ENCODE results near the gene OXGR1.
"Not testable (repeated sequence)": the region's sequence is repeated elsewhere in the genome, so short reads cannot be mapped to it uniquely, and the experiment has no call there.

OXGR1 gene

GRCh38 chr13:96994017-96994857 lies at the start of gene OXGR1:
TSS of gene OXGR1 (minus strand) at chr13:96994476. CDS start at chr13:96987759, 6,717 bp downstream.
- peak; percentile 57 for DNase-seq (ENCODE audit: low spot score)

DNA sequence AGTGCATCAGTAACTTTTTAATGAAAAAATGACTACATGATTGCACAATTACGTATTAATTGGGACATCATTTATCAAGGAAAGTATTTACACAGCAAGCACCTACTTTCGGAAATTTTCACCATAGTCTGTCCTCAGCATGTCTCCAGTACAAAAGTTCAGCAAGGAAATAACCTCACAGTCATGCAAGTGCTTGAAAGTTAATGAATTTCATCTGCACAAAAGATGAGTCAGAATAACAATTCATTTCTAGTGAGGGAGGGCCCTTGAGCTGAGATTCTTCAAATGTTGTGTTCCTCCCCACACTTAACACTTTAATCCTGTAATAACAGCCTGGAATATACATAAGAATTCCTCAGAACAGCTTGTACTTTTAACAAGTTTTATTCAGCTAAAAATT lies 49.0 kb upstream of the OXGR1 start:
- DNase-seq (ENCODE audit: low spot score) = peak; percentile 8

DNA sequence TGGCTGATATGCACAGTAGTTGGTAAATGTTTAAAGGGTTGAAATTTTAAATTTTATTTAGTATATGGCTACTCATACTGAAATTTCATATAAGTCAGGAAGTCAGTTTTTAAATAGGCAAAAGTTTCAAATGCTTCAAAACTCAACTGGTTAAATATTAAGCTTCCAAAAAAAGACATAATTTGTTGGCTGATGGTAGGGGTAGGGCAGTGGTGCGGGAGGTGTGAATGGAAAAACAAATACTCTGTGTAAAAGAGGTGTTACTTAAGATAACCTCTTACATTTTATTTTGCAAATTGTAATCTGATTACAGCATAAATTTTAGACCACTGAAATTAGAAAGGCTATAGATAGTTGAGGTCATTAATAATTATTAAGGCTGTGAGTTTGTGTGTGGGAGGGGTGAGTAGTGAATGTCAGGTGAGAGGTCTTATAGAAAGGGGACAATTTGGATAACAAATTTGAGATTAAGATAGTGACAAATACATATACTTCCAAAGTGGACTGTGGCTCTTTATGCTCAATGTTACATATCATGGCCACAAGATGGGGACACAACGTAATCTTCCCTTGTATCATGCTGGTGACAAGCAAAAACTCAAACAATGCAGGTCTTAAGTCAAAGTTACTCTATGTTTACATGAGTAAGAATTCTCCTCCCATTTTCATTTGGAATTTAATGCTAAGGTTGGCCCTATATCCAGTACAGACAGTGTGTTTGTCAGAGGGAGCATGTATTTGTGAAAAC lies 36.6 kb upstream of the OXGR1 start:
- DNase-seq (ENCODE audit: low spot score) = peak; percentile 26

DNA sequence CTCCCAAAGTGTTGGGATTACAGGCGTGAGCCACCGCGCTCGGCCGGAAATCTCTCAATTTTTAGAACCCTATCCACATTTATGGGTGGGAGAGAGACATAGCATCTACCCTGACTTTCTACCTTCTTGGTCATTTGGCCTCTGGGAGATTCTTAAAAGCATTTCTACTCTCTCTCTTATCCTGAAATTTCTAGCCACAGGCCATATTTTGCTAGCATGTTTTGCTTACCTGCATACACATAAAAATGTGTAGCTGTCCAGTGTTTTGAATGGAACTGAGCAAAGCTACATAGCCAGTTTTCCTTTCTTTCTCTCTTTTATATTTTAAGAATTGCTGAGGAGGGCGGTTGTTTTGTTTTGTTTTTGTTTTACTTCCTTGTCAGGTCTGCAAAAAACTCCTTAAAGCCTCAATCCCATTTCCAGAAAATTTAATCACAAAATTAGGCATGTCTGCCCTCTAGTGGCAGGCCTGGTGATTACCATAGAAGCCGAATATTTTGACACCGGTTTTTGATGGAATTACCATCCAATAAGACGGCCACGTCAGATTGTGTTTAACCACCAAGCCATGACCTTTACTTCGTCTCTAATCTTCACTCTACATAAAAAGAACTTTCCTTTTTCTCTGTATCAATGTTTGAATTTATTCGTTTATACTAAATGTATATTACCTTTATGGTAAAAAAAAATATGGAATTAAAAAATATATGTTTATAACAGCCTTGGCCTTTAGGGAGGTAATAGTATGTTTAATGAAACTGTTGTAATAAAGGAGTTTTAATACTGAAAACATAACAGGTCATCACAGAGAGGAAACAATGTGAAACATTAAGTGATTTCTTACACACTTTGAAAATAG lies 34.4 kb upstream of the OXGR1 start:
- DNase-seq (ENCODE audit: low spot score) = peak; percentile 66

GRCh38 chr13:97027162-97027554 lies 32.9 kb upstream of the OXGR1 start:
- no peak for DNase-seq (ENCODE audit: low spot score)

- DNase-seq (ENCODE audit: low spot score) = no peak
These were observed 32.4 kb upstream of the OXGR1 start for GRCh38 chr13:97026531-97027161.

- DNase-seq (ENCODE audit: low spot score) = not testable (repeated sequence)
These were observed 29.5 kb upstream of the OXGR1 start for GRCh38 chr13:97023812-97024211.

DNA sequence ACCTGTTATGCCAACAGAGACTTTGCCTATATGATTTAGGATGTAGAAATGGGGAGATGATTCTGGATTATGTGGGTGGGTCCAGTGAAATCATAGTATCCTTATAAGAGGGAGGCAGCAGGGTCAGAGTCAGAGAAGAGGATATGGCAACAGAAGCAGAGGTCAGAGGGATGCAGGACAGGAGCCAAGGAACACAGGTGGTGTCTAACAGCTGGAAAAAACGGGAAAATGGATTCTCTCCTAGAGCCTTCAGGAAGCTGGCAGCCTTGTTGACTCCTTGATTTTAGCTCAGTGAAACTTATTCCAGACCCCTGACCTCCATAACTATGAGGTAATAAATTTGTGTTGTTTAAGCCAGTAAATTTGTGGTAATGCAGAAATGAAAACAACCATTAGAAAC lies 28.8 kb upstream of the OXGR1 start:
- DNase-seq (ENCODE audit: low spot score) = no peak

- no peak for DNase-seq (ENCODE audit: low spot score)
These were observed 27.0 kb upstream of the OXGR1 start for GRCh38 chr13:97021241-97021640.

DNA sequence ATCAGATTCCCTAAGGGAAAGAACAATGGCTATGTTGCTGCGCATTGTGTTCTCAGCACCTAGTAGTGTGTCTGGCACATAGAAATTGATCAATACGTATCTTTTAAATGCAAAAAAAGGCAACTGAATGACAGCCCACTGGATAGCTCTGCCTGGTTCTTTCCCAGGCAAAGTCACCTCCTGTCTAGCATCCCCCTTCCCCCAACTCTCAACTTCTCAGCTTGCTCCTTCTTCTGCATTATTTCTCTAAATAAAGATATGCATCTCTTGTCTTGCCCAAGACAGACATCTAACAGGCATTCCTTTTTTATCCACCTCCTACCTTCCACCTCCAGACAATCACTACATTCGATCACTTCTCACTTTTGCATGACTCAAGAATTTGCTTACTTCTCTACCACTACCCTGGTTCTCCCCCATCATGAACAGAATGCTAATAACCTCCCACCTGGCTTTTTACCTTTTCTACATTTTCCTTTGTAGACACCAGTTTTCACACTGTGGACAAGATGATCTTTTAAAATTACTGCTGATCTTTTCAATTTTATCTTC lies 26.5 kb upstream of the OXGR1 start:
- DNase-seq (ENCODE audit: low spot score) = no peak

DNA sequence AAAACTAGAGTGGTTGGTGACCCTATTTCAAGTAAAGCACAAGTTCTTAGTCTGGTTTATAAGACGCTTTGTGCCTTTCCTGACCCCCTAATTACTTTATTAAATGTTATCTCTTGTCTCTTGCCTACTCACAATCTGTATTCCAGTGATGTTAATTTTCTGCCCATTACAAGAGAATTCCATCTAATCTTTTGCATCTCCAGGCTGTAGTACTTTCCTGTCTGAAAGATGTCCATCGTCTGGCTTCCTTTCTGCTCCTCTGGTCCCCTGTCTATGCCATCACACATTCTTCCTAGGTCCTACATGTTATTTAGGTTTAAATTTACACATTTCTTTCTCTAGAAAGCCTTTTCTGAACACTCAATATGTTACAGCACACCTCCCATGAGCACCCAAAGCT lies 25.9 kb upstream of the OXGR1 start:
- DNase-seq (ENCODE audit: low spot score) = no peak

- no peak for DNase-seq (ENCODE audit: low spot score)
These were observed 25.0 kb upstream of the OXGR1 start for GRCh38 chr13:97019236-97019635.

DNA sequence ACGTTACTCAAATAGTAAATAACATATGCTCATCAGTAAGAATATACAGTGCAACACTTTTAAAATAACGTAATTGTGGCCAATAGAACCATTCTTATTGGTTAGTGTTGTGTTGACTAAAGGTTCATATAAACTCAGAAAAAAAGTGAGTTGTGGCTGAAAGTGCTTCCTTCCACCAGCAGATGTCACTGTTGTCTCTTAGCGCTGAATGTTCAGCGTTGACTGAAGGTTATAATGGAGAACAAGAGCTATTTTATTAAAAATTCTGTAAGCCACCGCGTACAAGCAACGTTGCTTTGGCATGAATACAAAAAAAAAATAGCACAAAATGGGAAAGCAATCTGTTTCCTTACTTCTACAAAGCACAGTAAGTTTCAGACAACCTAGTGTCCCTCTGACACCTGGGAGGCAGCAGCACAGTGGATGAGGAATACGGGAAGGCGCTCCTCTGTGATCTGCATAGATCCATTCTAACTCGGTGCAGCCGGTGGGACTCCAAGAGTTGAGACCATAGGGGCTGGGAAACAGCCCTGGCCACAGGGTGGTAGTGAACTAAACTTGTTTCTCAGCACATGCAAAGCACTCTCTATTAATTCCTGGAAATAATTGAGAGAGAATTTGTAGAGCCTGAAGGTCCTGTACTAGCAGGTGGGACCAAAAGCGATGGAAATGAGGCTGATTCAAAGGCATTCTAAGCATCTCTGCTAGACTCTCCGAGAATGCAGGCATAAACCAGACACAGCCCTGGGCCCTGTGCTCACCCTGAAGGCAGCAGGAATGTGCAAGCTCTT lies 23.9 kb upstream of the OXGR1 start:
- peak; percentile 61 for DNase-seq (ENCODE audit: low spot score)

GRCh38 chr13:97017322-97017721 lies 23.0 kb upstream of the OXGR1 start:
- no peak for DNase-seq (ENCODE audit: low spot score)

DNA sequence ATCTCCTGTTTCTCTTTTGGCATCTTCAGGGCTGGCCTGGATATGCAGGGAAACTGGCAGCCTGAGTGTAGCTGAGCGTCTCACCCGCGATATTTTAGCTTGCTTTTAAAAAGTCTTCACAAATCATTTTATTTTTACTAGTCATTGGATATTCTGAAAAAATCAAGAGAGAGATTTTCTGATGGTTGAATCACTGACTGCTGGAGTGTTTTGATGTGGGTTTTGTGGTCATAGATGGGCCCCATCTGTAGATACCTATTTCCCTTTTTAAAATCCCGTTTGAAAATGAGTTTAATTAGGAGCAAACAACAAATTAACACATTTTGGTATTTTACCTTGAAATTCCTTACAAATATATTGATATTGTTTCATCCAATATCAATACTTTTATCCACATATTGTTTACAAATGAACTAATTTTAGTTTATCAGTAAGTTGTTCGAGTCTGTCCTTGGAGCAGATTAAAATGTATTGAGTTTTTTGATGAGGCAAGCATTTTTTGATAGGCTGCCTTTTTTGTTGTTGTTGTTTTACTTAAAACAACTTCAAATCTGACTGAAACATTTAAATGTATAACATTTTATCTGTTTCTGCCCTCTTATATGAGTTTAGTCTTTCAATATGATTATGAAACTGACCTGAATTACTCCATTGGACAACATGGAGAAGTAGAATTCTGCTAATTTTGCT lies 21.5 kb upstream of the OXGR1 start:
- DNase-seq (ENCODE audit: low spot score) = no peak

GRCh38 chr13:97012251-97013048 lies 18.2 kb upstream of the OXGR1 start:
- no peak for DNase-seq (ENCODE audit: low spot score)

GRCh38 chr13:97011446-97012131 lies 17.3 kb upstream of the OXGR1 start:
- DNase-seq (ENCODE audit: low spot score) = no peak

- DNase-seq (ENCODE audit: low spot score) = peak; percentile 5
These were observed 14.4 kb upstream of the OXGR1 start for GRCh38 chr13:97008643-97009042.

Measured in kidney tubule cell (primary cell).